ENCODE data around the gene MYOF. TPM values are rescaled to one million over a fixed set of nuclear protein-coding genes. Genes with fewer than 3 reads are reported as not detected.

MYOF gene
- total and polyA plus RNA-seq, 10 of the 15 experiments (the other 5 are each of a cell fraction or from before 2014, with no cell fraction given): 0.02 to 0.59 (median 0.17) TPM

DNA sequence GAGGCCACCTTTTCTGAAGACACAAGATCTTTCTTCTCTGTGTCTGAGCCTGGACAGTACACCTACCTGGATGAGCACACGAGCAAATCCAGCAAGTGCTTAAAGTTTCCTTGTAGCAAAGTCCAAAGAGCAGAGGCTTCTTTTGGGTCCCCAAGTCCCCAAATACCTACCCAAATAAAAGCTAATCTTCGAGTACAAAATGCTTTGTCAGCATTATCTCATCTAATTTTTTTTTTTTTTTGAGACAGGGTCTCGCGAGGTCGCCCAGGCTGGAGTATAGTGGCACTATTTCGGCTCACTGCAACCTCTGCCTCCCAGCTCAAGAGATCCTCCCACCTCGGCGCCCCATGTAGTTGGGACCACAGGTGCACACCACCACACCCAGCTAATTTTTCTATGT lies 24.6 kb downstream of the MYOF start (continued):
- TF ChIP-seq, protein P1, sequence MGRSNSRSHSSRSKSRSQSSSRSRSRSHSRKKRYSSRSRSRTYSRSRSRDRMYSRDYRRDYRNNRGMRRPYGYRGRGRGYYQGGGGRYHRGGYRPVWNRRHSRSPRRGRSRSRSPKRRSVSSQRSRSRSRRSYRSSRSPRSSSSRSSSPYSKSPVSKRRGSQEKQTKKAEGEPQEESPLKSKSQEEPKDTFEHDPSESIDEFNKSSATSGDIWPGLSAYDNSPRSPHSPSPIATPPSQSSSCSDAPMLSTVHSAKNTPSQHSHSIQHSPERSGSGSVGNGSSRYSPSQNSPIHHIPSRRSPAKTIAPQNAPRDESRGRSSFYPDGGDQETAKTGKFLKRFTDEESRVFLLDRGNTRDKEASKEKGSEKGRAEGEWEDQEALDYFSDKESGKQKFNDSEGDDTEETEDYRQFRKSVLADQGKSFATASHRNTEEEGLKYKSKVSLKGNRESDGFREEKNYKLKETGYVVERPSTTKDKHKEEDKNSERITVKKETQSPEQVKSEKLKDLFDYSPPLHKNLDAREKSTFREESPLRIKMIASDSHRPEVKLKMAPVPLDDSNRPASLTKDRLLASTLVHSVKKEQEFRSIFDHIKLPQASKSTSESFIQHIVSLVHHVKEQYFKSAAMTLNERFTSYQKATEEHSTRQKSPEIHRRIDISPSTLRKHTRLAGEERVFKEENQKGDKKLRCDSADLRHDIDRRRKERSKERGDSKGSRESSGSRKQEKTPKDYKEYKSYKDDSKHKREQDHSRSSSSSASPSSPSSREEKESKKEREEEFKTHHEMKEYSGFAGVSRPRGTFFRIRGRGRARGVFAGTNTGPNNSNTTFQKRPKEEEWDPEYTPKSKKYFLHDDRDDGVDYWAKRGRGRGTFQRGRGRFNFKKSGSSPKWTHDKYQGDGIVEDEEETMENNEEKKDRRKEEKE (IDR thresholded peaks at IDR 0.05): no peak
- TF ChIP-seq SPI1 (IDR thresholded peaks at IDR 0.05; ENCODE audit: borderline replicate concordance, insufficient read depth, low read depth, low read length) (no peak), ZNF217 (IDR thresholded peaks at IDR 0.05) (no peak)

GRCh38 chr10:93456480-93456879 lies 25.7 kb downstream of the MYOF start:
- FAIRE-seq: no peak
- no TSS peak for BruUV-seq (replicated peaks)
- no peak overlapping the region for H3K9ac ChIP-seq (ENCODE audit: control insufficient read depth, insufficient read depth, low read length)
- RAD21 ChIA-PET (ENCODE audit: unreplicated experiment): interaction anchor here (1.5 kb wide), 1 partner anchor 80 kb away, joined by 5 read pairs; no protein-coding TSS in a partner anchor
- no peaks in the 10 kb centered on the region for H3K79me2 ChIP-seq (ENCODE audit: control insufficient read depth, insufficient read depth, low read length)
- H3K27me3 ChIP-seq (replicated peaks in 1 of 2; ENCODE audit: control insufficient read depth in 2 of 2, insufficient read depth in 2 of 2, low read length in 1 of 2): no peaks in the 10 kb centered on the region; a peak in 1 of 4 replicates
- no peak overlapping the region for H3K27ac ChIP-seq (ENCODE audit: control insufficient read depth, insufficient read depth)
- POLR2A ChIA-PET: no interaction called here
- in situ Hi-C loops (cut with MboI) (no loop called here), intact Hi-C loops (cut with micrococcal nuclease; ENCODE audit: unreplicated experiment) (no loop called here)
- H3K4me2 ChIP-seq (ENCODE audit: control insufficient read depth, insufficient read depth): no peak overlapping the region
- no peak for DNase-seq (ENCODE audit: low read depth, low spot score)
- no peaks in the 10 kb centered on the region for H3K36me3 ChIP-seq (ENCODE audit: control insufficient read depth in 2 of 2, insufficient read depth in 2 of 2, low read length in 1 of 2)
- ATAC-seq: no peak
- CTCF ChIA-PET: interaction anchor here (3.5 kb wide), 1 partner anchor 26 kb away, joined by 12 read pairs; the partner anchor contains the start of gene MYOF
- SMC1A ChIA-PET (ENCODE audit: uncharacterized antibody, unreplicated experiment): interaction anchor here (1.1 to 1.7 kb wide), 2 partner anchors 14 to 79 kb away, joined by 3 to 4 read pairs; no protein-coding TSS in a partner anchor
- WGBS (ENCODE audit: insufficient coverage, insufficient replicate concordance, low lambda C conversion rate, missing lambda C conversion rate): 47% methylated on average over 7 of the region's 7 CpGs
- no peaks in the 10 kb centered on the region for H4K20me1 ChIP-seq (ENCODE audit: control insufficient read depth, insufficient read depth)
- no peaks in the 10 kb centered on the region for H3K4me1 ChIP-seq (ENCODE audit: control insufficient read depth, insufficient read depth, low read length)
- no peaks in the 10 kb centered on the region for H3K9me3 ChIP-seq (replicated peaks; ENCODE audit: control insufficient read depth, insufficient read depth, low read length)
- H3K4me3 ChIP-seq: no peak overlapping the region
- no peak overlapping the region for H2AFZ ChIP-seq (ENCODE audit: control insufficient read depth, low read depth, low read length)
- TF ChIP-seq, protein P2, sequence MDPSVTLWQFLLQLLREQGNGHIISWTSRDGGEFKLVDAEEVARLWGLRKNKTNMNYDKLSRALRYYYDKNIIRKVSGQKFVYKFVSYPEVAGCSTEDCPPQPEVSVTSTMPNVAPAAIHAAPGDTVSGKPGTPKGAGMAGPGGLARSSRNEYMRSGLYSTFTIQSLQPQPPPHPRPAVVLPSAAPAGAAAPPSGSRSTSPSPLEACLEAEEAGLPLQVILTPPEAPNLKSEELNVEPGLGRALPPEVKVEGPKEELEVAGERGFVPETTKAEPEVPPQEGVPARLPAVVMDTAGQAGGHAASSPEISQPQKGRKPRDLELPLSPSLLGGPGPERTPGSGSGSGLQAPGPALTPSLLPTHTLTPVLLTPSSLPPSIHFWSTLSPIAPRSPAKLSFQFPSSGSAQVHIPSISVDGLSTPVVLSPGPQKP (IDR thresholded peaks at IDR 0.05; ENCODE audit: low read depth, low read length): no peak
- TF ChIP-seq, protein P3, sequence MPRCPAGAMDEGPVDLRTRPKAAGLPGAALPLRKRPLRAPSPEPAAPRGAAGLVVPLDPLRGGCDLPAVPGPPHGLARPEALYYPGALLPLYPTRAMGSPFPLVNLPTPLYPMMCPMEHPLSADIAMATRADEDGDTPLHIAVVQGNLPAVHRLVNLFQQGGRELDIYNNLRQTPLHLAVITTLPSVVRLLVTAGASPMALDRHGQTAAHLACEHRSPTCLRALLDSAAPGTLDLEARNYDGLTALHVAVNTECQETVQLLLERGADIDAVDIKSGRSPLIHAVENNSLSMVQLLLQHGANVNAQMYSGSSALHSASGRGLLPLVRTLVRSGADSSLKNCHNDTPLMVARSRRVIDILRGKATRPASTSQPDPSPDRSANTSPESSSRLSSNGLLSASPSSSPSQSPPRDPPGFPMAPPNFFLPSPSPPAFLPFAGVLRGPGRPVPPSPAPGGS (IDR thresholded peaks at IDR 0.05; ENCODE audit: borderline replicate concordance, insufficient read depth, low read depth, low read length, poor library complexity, severe bottlenecking): no peak
- TF ChIP-seq, protein P4, sequence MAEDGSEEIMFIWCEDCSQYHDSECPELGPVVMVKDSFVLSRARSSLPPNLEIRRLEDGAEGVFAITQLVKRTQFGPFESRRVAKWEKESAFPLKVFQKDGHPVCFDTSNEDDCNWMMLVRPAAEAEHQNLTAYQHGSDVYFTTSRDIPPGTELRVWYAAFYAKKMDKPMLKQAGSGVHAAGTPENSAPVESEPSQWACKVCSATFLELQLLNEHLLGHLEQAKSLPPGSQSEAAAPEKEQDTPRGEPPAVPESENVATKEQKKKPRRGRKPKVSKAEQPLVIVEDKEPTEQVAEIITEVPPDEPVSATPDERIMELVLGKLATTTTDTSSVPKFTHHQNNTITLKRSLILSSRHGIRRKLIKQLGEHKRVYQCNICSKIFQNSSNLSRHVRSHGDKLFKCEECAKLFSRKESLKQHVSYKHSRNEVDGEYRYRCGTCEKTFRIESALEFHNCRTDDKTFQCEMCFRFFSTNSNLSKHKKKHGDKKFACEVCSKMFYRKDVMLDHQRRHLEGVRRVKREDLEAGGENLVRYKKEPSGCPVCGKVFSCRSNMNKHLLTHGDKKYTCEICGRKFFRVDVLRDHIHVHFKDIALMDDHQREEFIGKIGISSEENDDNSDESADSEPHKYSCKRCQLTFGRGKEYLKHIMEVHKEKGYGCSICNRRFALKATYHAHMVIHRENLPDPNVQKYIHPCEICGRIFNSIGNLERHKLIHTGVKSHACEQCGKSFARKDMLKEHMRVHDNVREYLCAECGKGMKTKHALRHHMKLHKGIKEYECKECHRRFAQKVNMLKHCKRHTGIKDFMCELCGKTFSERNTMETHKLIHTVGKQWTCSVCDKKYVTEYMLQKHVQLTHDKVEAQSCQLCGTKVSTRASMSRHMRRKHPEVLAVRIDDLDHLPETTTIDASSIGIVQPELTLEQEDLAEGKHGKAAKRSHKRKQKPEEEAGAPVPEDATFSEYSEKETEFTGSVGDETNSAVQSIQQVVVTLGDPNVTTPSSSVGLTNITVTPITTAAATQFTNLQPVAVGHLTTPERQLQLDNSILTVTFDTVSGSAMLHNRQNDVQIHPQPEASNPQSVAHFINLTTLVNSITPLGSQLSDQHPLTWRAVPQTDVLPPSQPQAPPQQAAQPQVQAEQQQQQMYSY (CRISPR knock-in tag; IDR thresholded peaks at IDR 0.05): no peak
- TF ChIP-seq SREBF2 (IDR thresholded peaks at IDR 0.05; ENCODE audit: low read length) (no peak), NBN (IDR thresholded peaks at IDR 0.05) (no peak), MEF2B (IDR thresholded peaks at IDR 0.05; ENCODE audit: partially characterized antibody, poor library complexity, severe bottlenecking) (no peak)
- TF ChIP-seq, protein P5, sequence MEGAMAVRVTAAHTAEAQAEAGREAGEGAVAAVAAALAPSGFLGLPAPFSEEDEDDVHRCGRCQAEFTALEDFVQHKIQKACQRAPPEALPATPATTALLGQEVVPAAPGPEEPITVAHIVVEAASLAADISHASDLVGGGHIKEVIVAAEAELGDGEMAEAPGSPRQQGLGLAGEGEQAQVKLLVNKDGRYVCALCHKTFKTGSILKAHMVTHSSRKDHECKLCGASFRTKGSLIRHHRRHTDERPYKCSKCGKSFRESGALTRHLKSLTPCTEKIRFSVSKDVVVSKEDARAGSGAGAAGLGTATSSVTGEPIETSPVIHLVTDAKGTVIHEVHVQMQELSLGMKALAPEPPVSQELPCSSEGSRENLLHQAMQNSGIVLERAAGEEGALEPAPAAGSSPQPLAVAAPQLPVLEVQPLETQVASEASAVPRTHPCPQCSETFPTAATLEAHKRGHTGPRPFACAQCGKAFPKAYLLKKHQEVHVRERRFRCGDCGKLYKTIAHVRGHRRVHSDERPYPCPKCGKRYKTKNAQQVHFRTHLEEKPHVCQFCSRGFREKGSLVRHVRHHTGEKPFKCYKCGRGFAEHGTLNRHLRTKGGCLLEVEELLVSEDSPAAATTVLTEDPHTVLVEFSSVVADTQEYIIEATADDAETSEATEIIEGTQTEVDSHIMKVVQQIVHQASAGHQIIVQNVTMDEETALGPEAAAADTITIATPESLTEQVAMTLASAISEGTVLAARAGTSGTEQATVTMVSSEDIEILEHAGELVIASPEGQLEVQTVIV (IDR thresholded peaks at IDR 0.05; ENCODE audit: borderline replicate concordance, partially characterized antibody): no peak

Data from GM12878 (cell line).